Uterus (tissue), 4 donors: ENCODE measurements around the gene CIAO3. TPM values are rescaled to one million over a fixed set of nuclear protein-coding genes. Genes with fewer than 3 reads are reported as not detected.

ENCODE experiments used
- DNase-seq, 2 donors: peaks; one replicate each; pipeline ENCODE4 v3.0.0-alpha.2; 2019 to 2020
- H3K27ac ChIP-seq, 2 donors: fragments of 200-600 bp; sonication (generic); 1 replicate in 1 of 2; 2 replicates in 1 of 2; pipeline ENCODE4 v1.5.1; 2016 to 2018
- H3K27me3 ChIP-seq, 2 donors: fragments of 200-600 bp; sonication (generic); one replicate each; pipeline ENCODE4 v1.5.1; 2018 to 2019; ENCODE audit warnings: control low read depth in 1 of 2
- H3K36me3 ChIP-seq, 2 donors: fragments of 200-600 bp; sonication (generic); one replicate each; pipeline ENCODE4 v1.5.1; 2019; ENCODE audit warnings: control low read depth in 1 of 2
- H3K4me1 ChIP-seq, 2 donors: fragments of 200-600 bp; sonication (generic); one replicate each; pipeline ENCODE4 v1.5.1; 2018 to 2019; ENCODE audit warnings: control low read depth in 1 of 2
- H3K4me3 ChIP-seq, 2 donors: fragments of 200-600 bp; sonication (generic); 1 replicate in 1 of 2; 2 replicates in 1 of 2; pipeline ENCODE4 v1.5.1; 2018 to 2019; ENCODE audit warnings: mild to moderate bottlenecking in 1 of 2
- H3K9me3 ChIP-seq, 2 donors: fragments of 200-600 bp; sonication (generic); one replicate each; pipeline ENCODE4 v1.5.1; 2019; ENCODE audit warnings: control low read depth in 1 of 2
- POLR2A ChIP-seq, 2 donors: fragments of 450-650 bp; IDR thresholded peaks; one replicate each; pipeline ENCODE4 v1.6.1; 2016; ENCODE audit warnings: antibody characterized with exemption in 2 of 2, mild to moderate bottlenecking in 1 of 2, moderate library complexity in 1 of 2
- intact Hi-C: fragments of 100-400 bp; cut with DNase I; formaldehyde crosslinking; loops from one replicate; pipeline ENCODE4 v1.15.1; 2023; ENCODE audit warnings: low total_unique reads
- total RNA-seq, 4 donors: library from RNA; depleted of rRNA in 3 of 4; stranded (reverse); fragments of >200 nt in 3 of 4; gene quantifications; one replicate each; pipeline versions ENCODE4 v1.1.0 to v1.2.4, GENCODE V29; 2014 to 2023
- TF ChIP-seq, protein P1 (sequence below), 4 experiments: fragments of 200-600 bp in 2 of 4; fragments of 450-650 bp in 2 of 4; sonication (generic) in 2 of 4; IDR thresholded peaks; one replicate each; pipeline ENCODE4 v1.5.1; 2016 to 2019; ENCODE audit warnings: antibody characterized with exemption in 4 of 4, mild to moderate bottlenecking in 2 of 4, moderate library complexity in 1 of 4
- donor health status: DM: yes; HTN: yes; CAD: no.

CIAO3 gene
- total RNA-seq, 4 donors from 2014 or later: 14.1 to 43.3 (median 25.0) TPM

- peak; percentile 40 for DNase-seq
- no peaks in the 10 kb centered on the region for H3K27me3 ChIP-seq
- H3K4me3 ChIP-seq: no peak overlapping the region
- intact Hi-C loops: no loop called here
- no peaks in the 10 kb centered on the region for H3K36me3 ChIP-seq
- no peaks in the 10 kb centered on the region for H3K9me3 ChIP-seq
- TF ChIP-seq, protein P1, sequence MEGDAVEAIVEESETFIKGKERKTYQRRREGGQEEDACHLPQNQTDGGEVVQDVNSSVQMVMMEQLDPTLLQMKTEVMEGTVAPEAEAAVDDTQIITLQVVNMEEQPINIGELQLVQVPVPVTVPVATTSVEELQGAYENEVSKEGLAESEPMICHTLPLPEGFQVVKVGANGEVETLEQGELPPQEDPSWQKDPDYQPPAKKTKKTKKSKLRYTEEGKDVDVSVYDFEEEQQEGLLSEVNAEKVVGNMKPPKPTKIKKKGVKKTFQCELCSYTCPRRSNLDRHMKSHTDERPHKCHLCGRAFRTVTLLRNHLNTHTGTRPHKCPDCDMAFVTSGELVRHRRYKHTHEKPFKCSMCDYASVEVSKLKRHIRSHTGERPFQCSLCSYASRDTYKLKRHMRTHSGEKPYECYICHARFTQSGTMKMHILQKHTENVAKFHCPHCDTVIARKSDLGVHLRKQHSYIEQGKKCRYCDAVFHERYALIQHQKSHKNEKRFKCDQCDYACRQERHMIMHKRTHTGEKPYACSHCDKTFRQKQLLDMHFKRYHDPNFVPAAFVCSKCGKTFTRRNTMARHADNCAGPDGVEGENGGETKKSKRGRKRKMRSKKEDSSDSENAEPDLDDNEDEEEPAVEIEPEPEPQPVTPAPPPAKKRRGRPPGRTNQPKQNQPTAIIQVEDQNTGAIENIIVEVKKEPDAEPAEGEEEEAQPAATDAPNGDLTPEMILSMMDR (IDR thresholded peaks at IDR 0.05): no peak
- TF ChIP-seq POLR2A (IDR thresholded peaks at IDR 0.05): no peak
- H3K27ac ChIP-seq: no peak overlapping the region
- H3K4me1 ChIP-seq: peaks cover 0 to 9% of the 10 kb centered on the region in 2 donors
Measured at GRCh38 chr16:783404-784161, 42.8 kb upstream of the CIAO3 start.

DNA sequence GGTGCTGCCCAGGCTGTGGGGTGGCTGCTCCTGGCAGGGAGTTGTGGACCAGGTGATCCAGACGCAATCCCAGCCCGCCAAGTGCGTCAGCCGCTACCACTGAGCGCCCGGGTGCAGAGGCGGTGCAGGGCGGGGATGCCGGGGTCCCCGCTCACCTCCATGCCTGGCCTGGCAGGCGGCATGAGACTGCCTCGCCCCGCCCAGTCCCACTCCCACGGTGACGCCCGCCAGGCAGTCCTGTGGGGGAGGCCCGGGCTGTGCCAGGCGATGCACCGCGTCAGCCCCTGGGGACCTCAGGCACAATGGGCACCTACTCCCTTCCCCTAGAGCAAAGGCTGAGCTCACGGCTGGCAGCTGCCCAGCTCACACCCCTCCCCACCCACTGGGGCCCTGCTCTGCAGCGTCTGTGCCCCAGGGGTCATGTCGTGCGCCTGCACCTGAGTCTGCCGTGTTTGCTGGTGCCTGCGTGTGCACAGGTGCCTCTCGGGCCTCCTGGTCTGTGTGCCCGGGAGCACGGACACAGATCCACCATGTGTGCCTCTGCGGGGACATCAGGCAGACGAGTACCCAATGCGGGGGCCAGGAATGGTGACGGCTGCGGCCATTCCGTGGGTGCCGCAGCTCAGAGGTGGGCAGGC is 42.1 kb upstream of the CIAO3 start:
- Histone ChIP-seq H3K36me3 (no peaks in the 10 kb centered on the region), H3K9me3 (no peaks in the 10 kb centered on the region), H3K27ac (no peak overlapping the region), H3K27me3 (no peaks in the 10 kb centered on the region), H3K4me3 (no peak overlapping the region), H3K4me1 (peaks cover 0 to 9% of the 10 kb centered on the region in 2 donors)
- intact Hi-C loops: no loop called here
- TF ChIP-seq POLR2A (IDR thresholded peaks at IDR 0.05): no peak
- TF ChIP-seq, protein P1 (IDR thresholded peaks at IDR 0.05): no peak
- no peak for DNase-seq

DNA sequence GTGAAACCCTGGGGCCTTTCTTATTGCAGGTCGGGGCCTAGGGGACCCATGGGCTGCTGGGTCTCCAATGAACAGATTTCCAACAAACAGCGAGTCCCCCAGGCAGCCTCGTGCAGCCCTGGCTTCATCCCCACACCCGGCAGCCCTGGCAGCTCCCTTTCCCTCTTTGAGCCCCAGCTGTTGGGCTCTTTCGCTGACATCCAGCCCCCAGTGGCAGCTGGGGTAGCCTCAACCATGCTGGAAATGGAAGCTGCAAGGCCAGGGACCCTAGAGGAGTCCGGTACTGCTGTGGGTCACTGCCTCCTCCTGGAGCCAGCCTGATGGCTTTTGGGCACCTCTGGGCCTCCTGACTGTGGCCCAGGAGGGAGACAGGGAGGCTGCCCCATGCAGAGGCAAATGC is 41.5 kb upstream of the CIAO3 start:
- TF ChIP-seq, protein P1 (IDR thresholded peaks at IDR 0.05): no peak
- TF ChIP-seq POLR2A (IDR thresholded peaks at IDR 0.05): no peak
- no peak overlapping the region for H3K4me3 ChIP-seq
- no peak overlapping the region for H3K27ac ChIP-seq
- H3K4me1 ChIP-seq: peaks cover 0 to 3% of the 10 kb centered on the region in 2 donors
- H3K36me3 ChIP-seq: no peaks in the 10 kb centered on the region
- no peaks in the 10 kb centered on the region for H3K9me3 ChIP-seq
- no peaks in the 10 kb centered on the region for H3K27me3 ChIP-seq
- DNase-seq: no peak
- intact Hi-C loops: no loop called here

- no peak for DNase-seq
- Histone ChIP-seq H3K27me3 (no peaks in the 10 kb centered on the region), H3K4me1 (no peaks in the 10 kb centered on the region), H3K9me3 (no peaks in the 10 kb centered on the region), H3K36me3 (no peaks in the 10 kb centered on the region), H3K4me3 (no peak overlapping the region), H3K27ac (no peak overlapping the region)
- no peak for TF ChIP-seq POLR2A (IDR thresholded peaks at IDR 0.05)
- TF ChIP-seq, protein P1 (IDR thresholded peaks at IDR 0.05): no peak
- intact Hi-C loops: no loop called here
Measured at GRCh38 chr16:781346-782010, 40.7 kb upstream of the CIAO3 start.

- no peaks in the 10 kb centered on the region for H3K27me3 ChIP-seq
- H3K36me3 ChIP-seq: no peaks in the 10 kb centered on the region
- DNase-seq: no peak
- TF ChIP-seq POLR2A (IDR thresholded peaks at IDR 0.05): no peak
- TF ChIP-seq, protein P1 (IDR thresholded peaks at IDR 0.05): no peak
- no peaks in the 10 kb centered on the region for H3K4me1 ChIP-seq
- no peak overlapping the region for H3K4me3 ChIP-seq
- no peak overlapping the region for H3K27ac ChIP-seq
- intact Hi-C loops: no loop called here
- no peaks in the 10 kb centered on the region for H3K9me3 ChIP-seq
Measured at GRCh38 chr16:780296-780695, 39.5 kb upstream of the CIAO3 start.
